OCI-LY7 (cell line): Measurements from ENCODE around the gene ANKLE2.

ENCODE experiments used
- EZH2phosphoT487 ChIP-seq: fragments of 200-600 bp; sonication (generic); IDR thresholded peaks from 2 replicates; pipeline ENCODE4 v1.6.1; 2018; ENCODE audit warnings: low read depth, borderline replicate concordance, mild to moderate bottlenecking, mixed run types, antibody characterized with exemption, low read length, moderate library complexity, mixed read lengths
- TF ChIP-seq, protein P1 (sequence below): fragments of 200-600 bp; sonication (generic); conservative IDR thresholded peaks from 2 replicates; pipeline ENCODE4 v1.5.1; 2014; ENCODE audit warnings: mild to moderate bottlenecking, antibody characterized with exemption, low read length, moderate library complexity, mixed read lengths

DNA sequence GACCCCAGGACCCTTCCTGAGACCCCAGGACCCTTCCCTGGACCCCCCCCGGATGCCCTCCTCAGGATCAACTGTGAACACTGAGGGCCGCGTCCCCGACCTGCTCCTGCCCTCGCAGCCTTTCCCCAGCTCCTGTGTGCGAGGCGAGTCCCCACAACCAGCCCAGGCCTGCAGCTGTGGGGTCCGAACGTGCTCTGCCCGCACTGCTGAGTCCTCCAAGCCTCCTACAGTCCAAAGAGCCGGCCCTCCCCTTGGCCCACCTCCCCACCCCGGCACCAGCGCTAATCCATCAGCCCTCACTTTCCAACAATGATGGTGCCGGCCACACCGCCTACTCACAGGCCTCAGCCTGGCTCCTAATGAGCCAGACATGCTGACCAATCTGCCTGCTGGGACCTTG lies 26.2 kb upstream of the ANKLE2 start:
- TF ChIP-seq, protein P1, sequence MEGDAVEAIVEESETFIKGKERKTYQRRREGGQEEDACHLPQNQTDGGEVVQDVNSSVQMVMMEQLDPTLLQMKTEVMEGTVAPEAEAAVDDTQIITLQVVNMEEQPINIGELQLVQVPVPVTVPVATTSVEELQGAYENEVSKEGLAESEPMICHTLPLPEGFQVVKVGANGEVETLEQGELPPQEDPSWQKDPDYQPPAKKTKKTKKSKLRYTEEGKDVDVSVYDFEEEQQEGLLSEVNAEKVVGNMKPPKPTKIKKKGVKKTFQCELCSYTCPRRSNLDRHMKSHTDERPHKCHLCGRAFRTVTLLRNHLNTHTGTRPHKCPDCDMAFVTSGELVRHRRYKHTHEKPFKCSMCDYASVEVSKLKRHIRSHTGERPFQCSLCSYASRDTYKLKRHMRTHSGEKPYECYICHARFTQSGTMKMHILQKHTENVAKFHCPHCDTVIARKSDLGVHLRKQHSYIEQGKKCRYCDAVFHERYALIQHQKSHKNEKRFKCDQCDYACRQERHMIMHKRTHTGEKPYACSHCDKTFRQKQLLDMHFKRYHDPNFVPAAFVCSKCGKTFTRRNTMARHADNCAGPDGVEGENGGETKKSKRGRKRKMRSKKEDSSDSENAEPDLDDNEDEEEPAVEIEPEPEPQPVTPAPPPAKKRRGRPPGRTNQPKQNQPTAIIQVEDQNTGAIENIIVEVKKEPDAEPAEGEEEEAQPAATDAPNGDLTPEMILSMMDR: no peak
- TF ChIP-seq EZH2phosphoT487: no peak
